GM20000 (cell line): ENCODE measurements around the gene SNX11.
A peak's percentile ranks its signal among the peaks of the same experiment; 100 is the strongest.

ENCODE experiments used
- DNase-seq: peaks from one replicate; pipeline ENCODE4 v3.0.0; 2012; ENCODE audit warnings: low spot score
- CTCF ChIP-seq: IDR thresholded peaks from 2 replicates; pipeline ENCODE4 v1.5.1; 2012; ENCODE audit warnings: mild to moderate bottlenecking, control low read depth; ENCODE audit errors: extremely low read depth, missing control alignments

The SNX11 gene

DNA sequence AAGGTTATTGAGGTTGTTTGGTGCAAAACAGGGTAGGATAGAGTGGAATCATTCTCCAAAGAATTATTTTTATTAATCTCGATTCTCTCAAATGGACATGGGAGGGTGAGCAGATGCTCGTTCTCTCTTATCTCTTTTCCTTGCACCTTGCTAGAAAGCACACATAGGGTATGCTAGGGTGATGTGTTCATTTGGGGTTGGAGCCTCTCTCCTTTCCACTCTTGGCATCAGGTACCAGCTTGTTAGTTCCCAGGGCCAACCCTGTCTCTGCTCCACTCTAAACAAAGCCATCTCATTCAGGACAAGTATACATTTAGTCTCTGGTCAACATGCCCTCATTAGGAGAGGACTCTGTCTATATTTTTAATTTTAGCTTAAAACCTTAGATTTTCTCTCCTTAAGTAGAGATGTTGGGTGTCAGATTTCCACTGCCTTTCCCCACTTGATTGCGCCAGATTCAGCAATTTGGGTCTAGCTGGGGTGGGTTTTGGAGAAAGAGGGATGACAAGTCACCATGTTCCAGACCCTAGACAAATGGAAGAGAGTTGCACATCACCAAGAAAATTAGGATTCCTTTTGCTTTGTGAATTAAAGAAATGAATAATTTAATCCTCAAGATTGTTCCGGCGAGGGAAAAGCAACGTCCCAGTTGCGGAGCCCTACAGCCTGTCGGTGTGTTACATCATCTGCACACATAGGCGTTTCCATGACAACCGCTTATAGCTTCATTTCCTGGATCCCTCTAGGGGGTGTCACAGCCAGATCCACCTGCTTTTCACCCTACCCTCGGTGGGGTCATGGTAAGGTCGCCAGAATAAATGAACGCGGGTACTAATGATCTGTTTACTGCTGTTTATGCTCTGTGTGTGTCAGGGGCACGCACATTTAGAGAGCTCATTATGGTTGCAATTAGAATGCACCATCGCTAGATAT, 41.6 kb downstream of the SNX11 start:
- no peak for DNase-seq
- TF ChIP-seq CTCF: no peak

DNA sequence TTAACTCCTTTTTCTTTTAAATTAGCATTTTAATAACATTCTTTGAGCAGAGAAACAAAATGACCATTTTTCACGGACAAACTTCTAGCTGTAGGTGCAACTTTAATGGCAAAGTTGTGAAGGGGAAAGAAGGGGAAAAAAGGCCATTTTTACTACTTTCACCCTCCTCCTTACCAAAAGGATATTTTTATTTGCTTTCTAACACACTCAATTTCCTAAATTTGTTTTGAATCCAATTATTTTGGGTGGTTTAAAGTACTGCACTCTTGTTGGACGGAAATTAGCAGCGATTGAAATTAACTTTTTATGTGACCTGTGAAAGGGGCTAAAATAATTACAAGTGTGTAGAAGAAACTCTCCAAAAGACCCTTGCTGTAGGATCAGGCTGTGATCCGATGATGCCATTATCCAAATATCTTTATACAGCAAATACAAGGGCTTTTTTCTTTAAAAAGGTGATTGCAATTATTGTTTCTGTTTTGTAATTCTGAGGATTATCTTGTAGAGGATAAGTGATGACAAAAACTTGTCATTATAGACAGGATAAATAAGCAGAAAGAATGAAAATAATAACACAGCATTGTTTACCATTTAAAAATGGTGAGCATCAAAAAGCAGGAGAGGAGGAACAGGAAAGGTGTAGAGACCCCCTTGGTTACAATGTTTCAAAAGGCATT, 42.4 kb downstream of the SNX11 start:
- TF ChIP-seq CTCF: no peak
- DNase-seq: no peak

GRCh38 chr17:48150597-48151001, 43.0 kb downstream of the SNX11 start:
- no peak for TF ChIP-seq CTCF
- DNase-seq: no peak

DNA sequence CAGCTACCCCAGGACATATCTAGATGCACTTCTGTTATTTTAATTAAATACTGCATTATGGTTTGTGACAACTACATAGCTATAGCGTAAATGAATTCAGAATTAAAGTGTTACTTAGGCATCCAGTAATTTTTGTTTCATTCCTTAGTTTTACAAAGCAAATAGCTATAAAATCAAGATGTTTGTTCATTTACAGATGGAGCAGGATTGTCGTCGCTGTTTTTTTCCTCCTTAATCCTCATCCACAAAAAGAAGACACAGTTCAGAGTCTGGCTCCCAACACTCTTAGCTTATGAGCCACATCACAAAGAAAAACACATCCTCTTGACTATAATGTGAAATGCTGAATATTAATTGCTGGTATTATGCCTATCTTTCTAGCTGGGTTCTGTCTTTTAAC, 43.7 kb downstream of the SNX11 start:
- TF ChIP-seq CTCF: no peak
- no peak for DNase-seq

GRCh38 chr17:48152289-48152688, 44.7 kb downstream of the SNX11 start:
- DNase-seq: no peak
- no peak for TF ChIP-seq CTCF

- TF ChIP-seq CTCF: peak; percentile 5
- peak; percentile 22 for DNase-seq
Measured at GRCh38 chr17:48153691-48154358, 46.3 kb downstream of the SNX11 start.
